Panc1 (cell line): ENCODE measurements around the gene FARSB. TPM values are rescaled to one million over a fixed set of nuclear protein-coding genes. Genes with fewer than 3 reads are reported as not detected.

Experiments
- ATAC-seq: fragments of 200-7000 bp; cut with Tn5 transposase; 2 replicates; pipeline ENCODE4 v1.9.1; 2020; ENCODE audit warnings: mild to moderate bottlenecking, moderate library complexity
- BruUV-seq: library from RNA; stranded (reverse); fragments of 400-500 nt; replicated peaks from 2 replicates; lab custom pipeline; 2021; lab: Mats Ljungman, UMichigan
- CTCF ChIA-PET: fragments of 300-600 bp; sonication (Branson Sonifier 250); formaldehyde crosslinking; loops from one replicate; lab custom pipeline; 2022; ENCODE audit warnings: antibody characterized with exemption; lab: Charles Lee
- POLR2A ChIA-PET: fragments of 300-600 bp; sonication (Branson Sonifier 250); formaldehyde crosslinking; loops from one replicate; lab custom pipeline; 2022; ENCODE audit warnings: antibody characterized with exemption; lab: Charles Lee
- DNase-seq: peaks from one replicate; pipeline ENCODE4 v3.0.0-alpha.2; 2010; ENCODE audit warnings: low read depth, low spot score
- H3K27ac ChIP-seq: 2 replicates; pipeline ENCODE4 v1.5.1; 2011; ENCODE audit warnings: mild to moderate bottlenecking, low read length, inconsistent platforms
- H3K27me3 ChIP-seq: fragments of 200-500 bp; sonication (Bioruptor generic); 2 replicates; pipeline ENCODE4 v1.6.0; 2014; ENCODE audit warnings: low read length, inconsistent platforms; ENCODE audit not compliant: control insufficient read depth, insufficient read depth
- H3K36me3 ChIP-seq: fragments of 200-500 bp; sonication (Bioruptor generic); 2 replicates; pipeline ENCODE4 v1.5.1; 2014; ENCODE audit warnings: inconsistent platforms, mild to moderate bottlenecking, low read length, moderate library complexity; ENCODE audit not compliant: control insufficient read depth, insufficient read depth
- H3K4me1 ChIP-seq: 2 replicates; pipeline ENCODE4 v1.5.1; 2011; ENCODE audit warnings: inconsistent platforms, mild to moderate bottlenecking, low read length, moderate library complexity; ENCODE audit not compliant: control insufficient read depth, insufficient read depth
- H3K4me3 ChIP-seq, 2 experiments: 2 replicates each; pipeline ENCODE4 v1.5.1; 2011 to 2012; ENCODE audit warnings: low read depth in 2 of 2, low read length in 2 of 2, mild to moderate bottlenecking in 2 of 2, inconsistent platforms in 1 of 2, moderate library complexity in 1 of 2
- H3K9me3 ChIP-seq: fragments of 200-500 bp; sonication (Bioruptor generic); 2 replicates; pipeline ENCODE4 v1.5.1; 2014; ENCODE audit warnings: low read depth, mild to moderate bottlenecking, inconsistent platforms, low read length, moderate library complexity; ENCODE audit not compliant: control insufficient read depth, insufficient read depth
- POLR2AphosphoS5 ChIP-seq: IDR thresholded peaks from 2 replicates; pipeline ENCODE4 v1.6.1; 2012; ENCODE audit warnings: mild to moderate bottlenecking, low read depth, low read length, moderate library complexity
- REST ChIP-seq, 2 experiments: IDR thresholded peaks; 2 replicates each; pipeline ENCODE4 v1.6.1; 2011 to 2012; ENCODE audit warnings: low read depth in 2 of 2, control low read depth in 1 of 2, low read length in 1 of 2, mild to moderate bottlenecking in 1 of 2, moderate library complexity in 1 of 2; ENCODE audit not compliant: insufficient read depth in 1 of 2
- SIN3A ChIP-seq: IDR thresholded peaks from 2 replicates; pipeline ENCODE4 v1.6.1; 2012; ENCODE audit warnings: low read depth, mild to moderate bottlenecking, low read length, moderate library complexity, borderline replicate concordance; ENCODE audit not compliant: insufficient read depth
- TCF7L2 ChIP-seq: IDR thresholded peaks from 2 replicates; pipeline ENCODE4 v1.6.1; 2011; ENCODE audit warnings: mild to moderate bottlenecking, low read depth, low read length, inconsistent platforms
- in situ Hi-C: cut with HindIII; loops from 2 replicates; pipeline ENCODE4 v1.10.0; 2016; ENCODE audit warnings: low sequenced_read_pairs, low pct_unique_long_range_greater_than_20kb
- intact Hi-C: fragments of 100-400 bp; cut with micrococcal nuclease; formaldehyde crosslinking; loops from one replicate; pipeline ENCODE4 v1.10.0; 2022; ENCODE audit not compliant: unreplicated experiment
- total RNA-seq: library from RNA; stranded (reverse); gene quantifications from one replicate; pipeline ENCODE4 v1.2.1, GENCODE V29; 2021; ENCODE audit not compliant: unreplicated experiment
- TF ChIP-seq, protein P1 (sequence below): fragments of 450-650 bp; IDR thresholded peaks from 2 replicates; pipeline ENCODE4 v1.5.1; 2017; ENCODE audit warnings: mild to moderate bottlenecking

FARSB gene
- total RNA-seq, 1 experiment from 2014 or later = 31.6 TPM

GRCh38 chr2:222622910-222623309 lies 33.0 kb downstream of the FARSB start:
- in situ Hi-C loops = no loop called here
- Histone ChIP-seq H3K4me3 (no peak overlapping the region), H3K27ac (no peak overlapping the region), H3K4me1 (no peaks in the 10 kb centered on the region), H3K9me3 (no peaks in the 10 kb centered on the region), H3K36me3 (peaks cover 40% of the 10 kb centered on the region), H3K27me3 (no peaks in the 10 kb centered on the region)
- no TSS peak for BruUV-seq
- ChIA-PET POLR2A (no interaction called here), CTCF (no interaction called here)
- intact Hi-C loops = no loop called here
- no peak for TF ChIP-seq TCF7L2
- no peak for DNase-seq
- no peak for ATAC-seq

- Histone ChIP-seq H3K9me3 (no peaks in the 10 kb centered on the region), H3K36me3 (peaks cover 40% of the 10 kb centered on the region), H3K4me3 (no peak overlapping the region), H3K4me1 (no peaks in the 10 kb centered on the region), H3K27ac (no peak overlapping the region), H3K27me3 (no peaks in the 10 kb centered on the region)
- BruUV-seq = no TSS peak
- POLR2A ChIA-PET = no interaction called here
- intact Hi-C loops (no loop called here), in situ Hi-C loops (no loop called here)
- CTCF ChIA-PET = no interaction called here
- TF ChIP-seq, protein P1, sequence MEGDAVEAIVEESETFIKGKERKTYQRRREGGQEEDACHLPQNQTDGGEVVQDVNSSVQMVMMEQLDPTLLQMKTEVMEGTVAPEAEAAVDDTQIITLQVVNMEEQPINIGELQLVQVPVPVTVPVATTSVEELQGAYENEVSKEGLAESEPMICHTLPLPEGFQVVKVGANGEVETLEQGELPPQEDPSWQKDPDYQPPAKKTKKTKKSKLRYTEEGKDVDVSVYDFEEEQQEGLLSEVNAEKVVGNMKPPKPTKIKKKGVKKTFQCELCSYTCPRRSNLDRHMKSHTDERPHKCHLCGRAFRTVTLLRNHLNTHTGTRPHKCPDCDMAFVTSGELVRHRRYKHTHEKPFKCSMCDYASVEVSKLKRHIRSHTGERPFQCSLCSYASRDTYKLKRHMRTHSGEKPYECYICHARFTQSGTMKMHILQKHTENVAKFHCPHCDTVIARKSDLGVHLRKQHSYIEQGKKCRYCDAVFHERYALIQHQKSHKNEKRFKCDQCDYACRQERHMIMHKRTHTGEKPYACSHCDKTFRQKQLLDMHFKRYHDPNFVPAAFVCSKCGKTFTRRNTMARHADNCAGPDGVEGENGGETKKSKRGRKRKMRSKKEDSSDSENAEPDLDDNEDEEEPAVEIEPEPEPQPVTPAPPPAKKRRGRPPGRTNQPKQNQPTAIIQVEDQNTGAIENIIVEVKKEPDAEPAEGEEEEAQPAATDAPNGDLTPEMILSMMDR = no peak
- TF ChIP-seq TCF7L2 = no peak
- TF ChIP-seq POLR2AphosphoS5 = no peak
- TF ChIP-seq REST (IDR thresholded peaks at IDR 0.05; ENCODE audit: insufficient read depth in 1 of 2, low read depth in 2 of 2, low read length in 1 of 2) = no peak
- TF ChIP-seq SIN3A = no peak
- ATAC-seq (no peak), DNase-seq (no peak)
Measured at GRCh38 chr2:222621893-222622292, 34.0 kb downstream of the FARSB start.

DNA sequence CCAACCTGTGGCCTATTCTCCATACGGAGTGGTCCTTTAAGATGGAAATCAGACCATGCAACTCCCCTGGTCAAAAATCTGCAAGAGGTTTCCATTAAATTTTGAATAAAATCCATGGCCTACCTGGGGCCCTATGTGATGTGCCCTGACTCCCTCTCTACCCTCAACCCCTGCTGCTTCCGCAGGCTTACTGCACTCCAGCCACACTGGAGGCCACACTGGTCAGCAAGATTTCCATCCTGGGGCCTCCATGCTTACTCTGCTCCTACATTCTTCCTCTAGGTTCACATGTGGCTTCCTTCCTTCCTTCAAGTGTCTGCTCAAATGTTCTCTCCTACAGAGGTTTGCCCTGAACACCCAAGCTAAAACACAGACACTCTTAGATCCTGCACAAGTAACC lies 40.6 kb downstream of the FARSB start:
- Histone ChIP-seq H3K9me3 (no peaks in the 10 kb centered on the region), H3K4me1 (no peaks in the 10 kb centered on the region), H3K36me3 (peaks cover 28% of the 10 kb centered on the region), H3K4me3 (no peak overlapping the region), H3K27me3 (no peaks in the 10 kb centered on the region), H3K27ac (no peak overlapping the region)
- no TSS peak for BruUV-seq
- ChIA-PET POLR2A (no interaction called here), CTCF (interaction anchor here (0.6 kb wide), 1 partner anchor 11 kb away, joined by 14 read pairs; no protein-coding TSS in a partner anchor)
- in situ Hi-C loops (no loop called here), intact Hi-C loops (no loop called here)
- ATAC-seq (no peak), DNase-seq (no peak)
- no peak for TF ChIP-seq TCF7L2
- TF ChIP-seq, protein P1 = no peak
- no peak for TF ChIP-seq REST (IDR thresholded peaks at IDR 0.05; ENCODE audit: insufficient read depth in 1 of 2, low read depth in 2 of 2, low read length in 1 of 2)
- TF ChIP-seq POLR2AphosphoS5 = no peak
- no peak for TF ChIP-seq SIN3A
